ENCODE data around the gene ELF5.

The ELF5 gene

DNA sequence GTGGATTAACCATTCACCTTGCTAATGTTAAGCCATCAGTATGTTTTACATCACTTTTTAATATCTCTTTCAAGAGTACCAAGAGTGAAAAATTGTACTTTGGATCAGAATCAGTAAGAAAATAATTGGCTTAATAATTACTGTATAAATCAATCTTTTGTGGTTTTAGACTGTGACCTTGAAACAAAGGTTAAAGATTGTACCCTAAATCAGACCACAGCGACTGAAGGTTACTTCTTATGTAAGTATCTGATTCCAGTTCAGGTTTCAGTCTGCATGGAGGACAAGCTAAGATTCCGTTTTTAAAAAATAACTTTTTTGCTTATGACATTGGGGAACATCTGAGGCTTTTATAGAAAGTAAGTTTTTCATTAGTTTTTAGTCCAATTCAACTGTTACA, 56.0 kb downstream of the ELF5 start:
- H3K4me3 ChIP-seq (ENCODE audit: low read depth in 1 of 2, low read length in 1 of 2): no peak overlapping the region
- peak overlapping the region; percentile 60 for H3K27ac ChIP-seq
- H3K9me3 ChIP-seq: no peaks in the 10 kb centered on the region
- no peaks in the 10 kb centered on the region for H3K27me3 ChIP-seq
- peaks cover 95% of the 10 kb centered on the region for H3K36me3 ChIP-seq
- TF ChIP-seq, protein P1, sequence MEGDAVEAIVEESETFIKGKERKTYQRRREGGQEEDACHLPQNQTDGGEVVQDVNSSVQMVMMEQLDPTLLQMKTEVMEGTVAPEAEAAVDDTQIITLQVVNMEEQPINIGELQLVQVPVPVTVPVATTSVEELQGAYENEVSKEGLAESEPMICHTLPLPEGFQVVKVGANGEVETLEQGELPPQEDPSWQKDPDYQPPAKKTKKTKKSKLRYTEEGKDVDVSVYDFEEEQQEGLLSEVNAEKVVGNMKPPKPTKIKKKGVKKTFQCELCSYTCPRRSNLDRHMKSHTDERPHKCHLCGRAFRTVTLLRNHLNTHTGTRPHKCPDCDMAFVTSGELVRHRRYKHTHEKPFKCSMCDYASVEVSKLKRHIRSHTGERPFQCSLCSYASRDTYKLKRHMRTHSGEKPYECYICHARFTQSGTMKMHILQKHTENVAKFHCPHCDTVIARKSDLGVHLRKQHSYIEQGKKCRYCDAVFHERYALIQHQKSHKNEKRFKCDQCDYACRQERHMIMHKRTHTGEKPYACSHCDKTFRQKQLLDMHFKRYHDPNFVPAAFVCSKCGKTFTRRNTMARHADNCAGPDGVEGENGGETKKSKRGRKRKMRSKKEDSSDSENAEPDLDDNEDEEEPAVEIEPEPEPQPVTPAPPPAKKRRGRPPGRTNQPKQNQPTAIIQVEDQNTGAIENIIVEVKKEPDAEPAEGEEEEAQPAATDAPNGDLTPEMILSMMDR (IDR thresholded peaks at IDR 0.05): no peak
- H3K4me1 ChIP-seq (ENCODE audit: control insufficient read depth in 1 of 2, insufficient read depth in 1 of 2, low read depth in 1 of 2, low read length in 1 of 2): peaks cover 20 to 28% of the 10 kb centered on the region in 2 experiments

DNA sequence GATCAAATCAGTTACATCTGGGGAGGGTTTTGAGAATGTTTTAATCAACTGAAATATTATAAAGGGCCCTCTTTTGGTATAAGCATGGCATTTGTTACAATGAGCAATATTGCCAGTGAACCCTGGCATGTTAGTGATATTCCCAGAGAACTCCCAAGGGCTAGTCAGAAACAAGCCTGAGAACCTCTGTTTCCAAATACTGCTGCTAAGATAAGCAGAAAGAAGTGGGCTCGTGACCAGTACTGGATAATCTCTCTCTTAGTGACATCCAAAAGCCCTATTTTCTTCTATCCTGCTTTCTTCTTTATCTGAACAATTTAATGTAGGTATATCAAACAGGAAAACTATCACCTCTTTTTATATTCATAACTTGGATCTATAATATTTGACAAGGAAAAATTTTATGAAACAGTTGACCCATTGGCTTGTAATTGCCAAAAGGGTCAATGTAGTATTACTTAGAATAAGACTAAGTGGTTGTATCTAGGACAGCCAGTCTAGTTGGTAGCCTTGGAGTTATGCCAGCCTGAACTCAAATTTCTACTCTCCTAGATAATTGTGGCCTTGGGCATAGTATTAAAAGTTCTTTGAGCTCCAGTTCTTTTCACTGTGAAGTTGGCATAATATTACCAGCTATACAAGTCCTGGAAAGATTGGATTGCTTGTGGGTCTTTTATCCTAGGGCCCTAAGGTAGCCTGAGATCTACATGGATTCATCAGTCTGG, 59.1 kb downstream of the ELF5 start:
- H3K36me3 ChIP-seq: peaks cover 67% of the 10 kb centered on the region
- H3K4me1 ChIP-seq (ENCODE audit: control insufficient read depth in 1 of 2, insufficient read depth in 1 of 2, low read depth in 1 of 2, low read length in 1 of 2): peaks cover 47 to 54% of the 10 kb centered on the region in 2 experiments
- no peaks in the 10 kb centered on the region for H3K27me3 ChIP-seq
- H3K27ac ChIP-seq: peak overlapping the region; percentile 93
- H3K9me3 ChIP-seq: no peaks in the 10 kb centered on the region
- H3K4me3 ChIP-seq (ENCODE audit: low read depth in 1 of 2, low read length in 1 of 2): no peak overlapping the region
- TF ChIP-seq, protein P1 (IDR thresholded peaks at IDR 0.05): no peak

DNA sequence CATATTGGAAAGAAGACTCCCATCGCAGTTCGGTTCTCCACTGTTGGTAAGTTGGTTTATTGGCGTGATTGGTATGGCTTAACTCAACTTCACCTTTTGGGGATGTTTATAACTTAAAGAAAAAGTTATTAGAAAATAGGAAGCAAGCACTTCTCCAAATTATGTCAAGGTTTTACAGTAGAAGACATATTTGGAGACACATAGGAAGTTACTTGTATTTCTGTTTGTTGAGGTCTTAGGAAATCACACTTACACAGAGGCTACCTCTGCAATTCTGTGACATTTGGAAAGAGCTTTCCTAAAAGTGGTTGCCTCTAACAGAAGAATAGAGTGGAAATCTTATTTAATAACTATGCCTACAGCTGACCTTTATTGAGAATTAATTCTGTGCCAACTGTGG, 62.5 kb downstream of the ELF5 start:
- Histone ChIP-seq H3K27me3 (no peaks in the 10 kb centered on the region), H3K27ac (peak overlapping the region; percentile 93), H3K4me3 (ENCODE audit: low read depth in 1 of 2, low read length in 1 of 2) (peak overlapping the region; percentile 43 to 49), H3K36me3 (peaks cover 33% of the 10 kb centered on the region), H3K4me1 (ENCODE audit: control insufficient read depth in 1 of 2, insufficient read depth in 1 of 2, low read depth in 1 of 2, low read length in 1 of 2) (peaks cover 78 to 79% of the 10 kb centered on the region in 2 experiments), H3K9me3 (no peaks in the 10 kb centered on the region)
- TF ChIP-seq, protein P1 (IDR thresholded peaks at IDR 0.05): no peak

DNA sequence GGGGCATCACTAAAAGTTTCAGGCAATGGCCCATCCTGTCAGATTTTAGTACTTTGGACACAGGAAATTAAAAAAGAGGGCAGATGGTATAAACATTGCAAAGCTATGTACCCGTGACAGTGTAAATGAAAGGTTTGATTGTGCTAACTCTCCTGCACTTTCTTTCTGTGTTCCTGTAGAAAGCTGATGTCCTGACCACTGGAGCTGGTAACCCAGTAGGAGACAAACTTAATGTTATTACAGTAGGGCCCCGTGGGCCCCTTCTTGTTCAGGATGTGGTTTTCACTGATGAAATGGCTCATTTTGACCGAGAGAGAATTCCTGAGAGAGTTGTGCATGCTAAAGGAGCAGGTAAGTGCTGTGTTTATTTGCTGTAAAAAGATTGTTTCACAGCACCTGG, 64.6 kb downstream of the ELF5 start:
- Histone ChIP-seq H3K4me3 (ENCODE audit: low read depth in 1 of 2, low read length in 1 of 2) (peak overlapping the region; percentile 27 to 49), H3K27ac (peak overlapping the region; percentile 93)

DNA sequence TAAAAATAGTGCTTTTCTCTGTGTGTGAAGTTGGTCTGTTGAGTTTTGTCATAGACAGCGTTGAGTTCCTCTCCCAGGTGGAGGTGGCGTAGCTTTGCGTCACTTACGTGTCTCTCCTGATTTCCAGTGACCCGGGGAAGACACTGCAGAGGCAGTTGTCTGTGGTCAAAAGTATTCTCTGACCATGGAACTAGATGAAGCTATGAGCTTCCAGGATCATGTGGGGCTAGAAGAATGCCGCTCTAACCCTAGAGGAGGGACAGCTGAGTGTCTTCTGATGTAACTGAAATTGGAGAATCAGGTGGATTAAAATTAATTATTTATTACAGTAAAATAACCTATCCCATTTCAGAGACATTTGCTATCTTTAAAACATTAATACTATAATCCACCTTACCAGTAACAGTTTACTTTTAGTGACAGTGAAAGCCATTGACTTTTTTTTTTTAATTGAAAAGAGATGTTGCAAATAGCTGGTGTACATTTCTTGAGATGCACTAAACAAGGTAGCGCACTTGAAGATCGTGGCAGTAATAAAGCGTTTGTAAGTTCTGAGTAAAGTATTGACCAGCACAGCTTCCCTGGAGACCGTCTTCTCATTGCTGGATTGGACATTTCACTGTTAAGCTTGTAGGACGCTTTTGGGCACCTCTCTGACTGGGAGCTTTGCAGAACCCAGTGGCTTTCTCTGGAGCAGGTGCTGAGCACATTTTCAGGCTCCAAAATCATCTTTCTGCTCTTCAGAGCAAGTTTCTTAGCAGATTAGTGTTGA, 65.2 kb downstream of the ELF5 start:
- TF ChIP-seq, protein P1 (IDR thresholded peaks at IDR 0.05): no peak
- H3K27ac ChIP-seq: peak overlapping the region; percentile 93

More for the DNA sequence above, 64.6 kb downstream of the ELF5 start:
- TF ChIP-seq, protein P1 (IDR thresholded peaks at IDR 0.05): no peak
- Histone ChIP-seq H3K27me3 (no peaks in the 10 kb centered on the region), H3K36me3 (peaks cover 13% of the 10 kb centered on the region), H3K9me3 (no peaks in the 10 kb centered on the region), H3K4me1 (ENCODE audit: control insufficient read depth in 1 of 2, insufficient read depth in 1 of 2, low read depth in 1 of 2, low read length in 1 of 2) (peaks cover 98 to 99% of the 10 kb centered on the region in 2 experiments)

More for the DNA sequence above, 65.2 kb downstream of the ELF5 start:
- Histone ChIP-seq H3K36me3 (peaks cover 7% of the 10 kb centered on the region), H3K9me3 (no peaks in the 10 kb centered on the region), H3K4me3 (ENCODE audit: low read depth in 1 of 2, low read length in 1 of 2) (peak overlapping the region; percentile 27 to 49), H3K27me3 (no peaks in the 10 kb centered on the region), H3K4me1 (ENCODE audit: control insufficient read depth in 1 of 2, insufficient read depth in 1 of 2, low read depth in 1 of 2, low read length in 1 of 2) (peaks cover 100% of the 10 kb centered on the region in 2 experiments)

All from neutrophil (primary cell).